ENCODE data around the gene RAB24. TPM values are rescaled to one million over a fixed set of nuclear protein-coding genes. Genes with fewer than 3 reads are reported as not detected.
"Not testable (repeated sequence)": the region's sequence is repeated elsewhere in the genome, so short reads cannot be mapped to it uniquely, and the experiment has no call there.

The RAB24 gene
- total RNA-seq, 1 donor from 2014 or later: 61.0 TPM

GRCh38 chr5:177296581-177296980, 6.9 kb downstream of the RAB24 start:
- no peak for DNase-seq (ENCODE audit: low spot score)

DNA sequence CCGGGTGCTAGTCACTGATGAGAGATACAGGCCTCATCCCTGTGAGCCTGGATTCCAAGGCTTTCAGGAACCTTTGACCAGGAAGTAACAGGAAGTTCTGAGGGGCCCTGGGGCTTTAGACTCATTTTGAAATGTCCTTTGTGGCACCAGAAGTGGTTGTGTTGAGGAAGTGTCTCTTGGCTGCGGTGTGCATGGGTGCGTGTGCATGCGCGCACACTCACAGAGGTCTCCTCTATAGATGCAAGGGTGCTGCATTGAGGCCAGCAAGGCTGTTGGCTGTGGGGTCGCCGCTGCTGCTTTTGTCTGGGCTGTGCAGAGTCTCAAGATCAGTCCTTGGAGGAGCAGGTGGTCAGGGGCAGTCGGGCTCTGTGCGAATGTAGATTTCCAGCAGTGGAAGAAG, 7.6 kb downstream of the RAB24 start:
- no peak for DNase-seq (ENCODE audit: low spot score)

- DNase-seq (ENCODE audit: low spot score): no peak
Measured at GRCh38 chr5:177294632-177295031, 8.9 kb downstream of the RAB24 start.

GRCh38 chr5:177293819-177294581, 9.5 kb downstream of the RAB24 start:
- no peak for DNase-seq (ENCODE audit: low spot score)

DNA sequence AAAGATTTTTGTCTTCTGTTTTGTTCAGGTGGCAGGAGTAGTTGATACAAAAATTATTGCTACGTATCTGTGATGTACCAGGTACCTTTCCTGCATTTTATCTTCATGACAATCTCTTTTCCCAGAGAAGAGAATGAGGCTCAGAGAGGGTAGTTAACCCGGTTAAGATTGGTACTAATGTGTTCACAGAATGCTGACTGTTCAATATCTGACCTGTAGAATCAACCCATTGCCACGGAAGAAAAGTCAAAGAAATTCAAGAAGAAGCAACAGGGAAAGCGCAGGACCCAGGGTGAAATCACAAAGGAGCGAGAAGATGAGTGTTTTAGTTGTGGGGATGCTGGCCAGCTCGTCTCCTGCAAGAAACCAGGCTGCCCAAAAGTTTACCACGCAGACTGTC, 11.8 kb downstream of the RAB24 start:
- no peak for DNase-seq (ENCODE audit: low spot score)

GRCh38 chr5:177290816-177291596, 12.5 kb downstream of the RAB24 start:
- no peak for DNase-seq (ENCODE audit: low spot score)

DNA sequence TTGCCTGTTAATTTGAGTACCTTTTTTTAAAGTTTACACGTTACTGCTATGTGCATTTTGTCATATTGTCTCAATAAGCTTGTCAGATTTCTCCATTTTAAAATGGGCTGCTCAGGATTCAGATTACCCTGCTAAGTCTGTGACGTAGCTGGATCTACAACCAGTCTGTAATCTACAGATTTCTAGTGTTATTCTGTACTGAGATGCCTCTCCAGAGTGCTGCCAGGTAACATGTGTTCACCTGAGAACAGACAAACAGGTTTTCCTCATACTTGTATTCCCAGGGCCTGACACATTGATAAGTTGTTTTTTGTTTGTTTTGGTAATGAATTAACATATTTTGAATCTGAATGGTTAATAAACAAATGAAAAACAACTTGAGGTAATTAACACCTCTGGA, 15.3 kb downstream of the RAB24 start:
- DNase-seq (ENCODE audit: low spot score): no peak

- DNase-seq (ENCODE audit: low spot score): no peak
Measured at GRCh38 chr5:177276886-177277285, 26.6 kb downstream of the RAB24 start.

DNA sequence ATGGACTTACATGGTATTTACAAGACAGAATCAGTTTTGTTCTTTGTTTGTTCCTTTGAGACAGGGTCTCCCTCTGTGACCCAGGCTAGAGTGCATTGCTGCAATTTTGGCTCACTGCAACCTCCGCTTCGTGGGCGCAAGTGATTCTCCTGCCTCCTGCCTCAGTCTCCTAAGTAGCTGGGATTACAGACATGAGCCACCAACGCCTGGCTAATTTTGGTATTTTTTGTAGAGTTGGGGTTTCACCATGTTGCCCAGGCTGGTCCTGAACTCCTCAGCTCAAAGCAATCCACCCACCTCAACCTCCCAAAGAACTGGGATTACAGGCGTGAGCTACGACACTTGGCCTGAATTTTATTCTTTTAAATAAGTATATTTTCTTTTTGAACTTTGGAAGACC, 27.6 kb downstream of the RAB24 start:
- DNase-seq (ENCODE audit: low spot score): no peak

GRCh38 chr5:177271113-177271512, 32.4 kb downstream of the RAB24 start:
- DNase-seq (ENCODE audit: low spot score): no peak

GRCh38 chr5:177270653-177271052, 32.9 kb downstream of the RAB24 start:
- DNase-seq (ENCODE audit: low spot score): no peak

DNA sequence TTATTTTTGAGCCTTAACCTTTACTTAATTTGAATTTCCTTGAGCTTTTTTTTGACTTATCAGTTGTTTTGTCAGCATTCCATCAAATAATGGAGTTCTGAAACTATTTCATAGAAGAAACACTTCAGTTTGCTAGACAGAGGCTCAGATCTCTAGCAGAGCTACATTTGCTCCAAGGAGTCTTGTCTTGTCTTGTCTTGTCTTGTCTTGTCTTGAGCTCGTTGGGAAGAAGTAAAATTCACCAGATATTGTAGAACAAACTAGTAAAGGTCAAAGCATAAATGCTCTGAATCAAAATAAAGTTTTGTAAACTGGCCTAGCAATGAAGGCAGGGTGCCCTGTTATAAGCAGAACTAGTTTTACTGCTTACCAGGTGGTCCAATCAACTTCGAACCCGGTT, 33.5 kb downstream of the RAB24 start:
- DNase-seq (ENCODE audit: low spot score): no peak

DNA sequence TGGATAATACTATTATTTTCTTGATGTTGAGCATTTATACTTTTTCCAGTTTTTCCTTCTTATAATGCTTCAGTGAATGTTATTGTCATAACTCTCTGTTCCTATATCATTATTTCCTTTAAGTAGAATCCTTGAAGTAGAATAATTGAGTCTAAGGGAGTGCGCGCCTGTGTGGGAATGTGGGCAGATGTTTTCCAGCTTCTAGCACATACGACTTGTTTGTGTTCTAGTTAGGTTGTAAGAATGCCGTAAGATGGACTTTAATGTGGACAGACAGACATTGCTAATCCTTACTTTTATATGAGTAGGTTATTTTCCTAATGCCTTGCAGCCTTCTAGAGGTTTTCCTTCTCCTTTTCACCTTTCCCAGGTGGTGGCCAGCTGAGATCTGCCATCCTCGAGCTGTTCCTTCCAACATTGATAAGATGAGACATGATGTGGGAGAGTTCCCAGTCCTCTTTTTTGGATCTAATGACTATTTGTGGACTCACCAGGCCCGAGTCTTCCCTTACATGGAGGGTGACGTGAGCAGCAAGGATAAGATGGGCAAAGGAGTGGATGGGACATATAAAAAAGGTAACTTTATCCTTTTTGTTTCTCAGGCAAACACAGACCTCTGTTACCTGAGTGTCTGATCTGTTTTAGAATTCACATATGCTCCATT, 34.2 kb downstream of the RAB24 start:
- no peak for DNase-seq (ENCODE audit: low spot score)

DNA sequence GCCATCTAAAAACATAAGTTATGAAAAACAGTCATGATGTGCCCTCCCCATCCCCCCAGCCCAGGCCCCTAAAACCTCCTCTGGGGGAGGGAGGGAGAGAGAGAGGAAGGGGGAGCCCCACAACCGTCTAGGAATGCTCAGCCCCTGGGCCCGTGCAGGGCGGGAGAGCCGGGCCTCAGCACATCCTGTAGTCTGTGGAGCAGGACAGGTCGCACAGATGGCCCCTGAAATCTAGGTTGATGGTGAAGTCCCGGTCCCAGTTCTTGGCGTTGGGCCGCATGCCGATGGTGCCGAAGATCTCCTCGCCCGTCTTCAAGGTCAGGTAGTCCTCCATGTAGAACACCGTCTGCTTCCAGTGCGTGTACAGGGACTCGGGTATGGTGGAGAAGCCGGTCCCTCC, 38.1 kb downstream of the RAB24 start:
- no peak for DNase-seq (ENCODE audit: low spot score)

GRCh38 chr5:177264178-177264577, 39.3 kb downstream of the RAB24 start:
- no peak for DNase-seq (ENCODE audit: low spot score)

DNA sequence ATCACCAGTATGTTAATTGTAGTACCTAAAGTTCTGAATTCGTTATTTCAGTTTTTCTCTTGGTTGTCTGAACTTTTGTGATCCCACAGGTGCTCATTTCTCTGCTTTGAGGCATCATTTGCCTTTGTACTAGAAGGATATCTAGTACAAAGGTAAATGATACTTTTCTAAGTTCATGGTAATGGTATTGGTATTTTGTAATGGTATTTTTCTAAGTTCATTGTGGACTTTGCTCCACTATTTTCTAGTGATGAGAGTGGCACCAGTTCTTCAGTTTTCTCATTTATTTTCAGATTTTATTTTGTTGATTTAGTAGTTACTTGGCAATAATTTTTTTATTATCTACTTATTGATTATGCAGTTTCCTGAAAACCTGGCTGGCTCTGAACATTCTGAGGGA, 42.0 kb downstream of the RAB24 start:
- no peak for DNase-seq (ENCODE audit: low spot score)

DNA sequence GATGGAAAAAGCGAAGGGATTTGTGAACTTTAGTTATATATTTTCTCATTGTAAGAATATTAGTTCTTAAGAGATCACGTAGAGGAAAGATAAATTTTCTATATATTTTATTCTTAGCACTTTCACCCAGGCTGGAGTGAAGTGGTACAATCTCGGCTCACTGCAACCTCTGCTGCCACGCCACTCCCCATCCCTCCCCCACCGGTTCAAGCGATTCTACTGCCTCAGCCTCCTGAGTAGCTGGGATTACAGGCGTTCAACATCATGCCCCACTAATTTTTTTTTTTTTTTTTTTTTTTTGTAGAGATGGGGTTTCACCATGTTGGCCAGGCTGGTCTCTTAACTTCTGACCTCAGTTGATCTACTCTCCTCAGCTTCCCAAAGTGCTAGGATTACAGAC, 42.6 kb downstream of the RAB24 start:
- no peak for DNase-seq (ENCODE audit: low spot score)

DNA sequence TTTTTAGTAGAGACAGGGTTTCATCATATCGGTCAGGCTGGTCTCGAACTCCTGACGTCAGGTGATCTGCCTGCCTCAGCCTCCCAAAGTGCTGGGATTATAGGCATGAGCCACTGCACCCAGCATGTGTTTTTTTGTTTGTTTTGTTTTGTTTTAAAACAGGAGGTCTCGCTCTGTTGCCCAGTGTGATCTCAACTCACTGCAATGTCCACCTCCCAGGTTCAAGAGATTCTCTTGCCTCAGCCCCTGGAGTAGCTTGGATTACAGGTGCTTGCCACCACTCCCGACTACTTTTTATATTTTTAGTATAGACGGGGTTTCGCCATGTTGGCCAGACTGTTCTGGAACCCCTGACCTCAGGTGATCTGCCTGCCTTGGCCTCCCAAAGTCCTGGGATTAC, 44.8 kb downstream of the RAB24 start:
- not testable (repeated sequence) for DNase-seq (ENCODE audit: low spot score)

DNA sequence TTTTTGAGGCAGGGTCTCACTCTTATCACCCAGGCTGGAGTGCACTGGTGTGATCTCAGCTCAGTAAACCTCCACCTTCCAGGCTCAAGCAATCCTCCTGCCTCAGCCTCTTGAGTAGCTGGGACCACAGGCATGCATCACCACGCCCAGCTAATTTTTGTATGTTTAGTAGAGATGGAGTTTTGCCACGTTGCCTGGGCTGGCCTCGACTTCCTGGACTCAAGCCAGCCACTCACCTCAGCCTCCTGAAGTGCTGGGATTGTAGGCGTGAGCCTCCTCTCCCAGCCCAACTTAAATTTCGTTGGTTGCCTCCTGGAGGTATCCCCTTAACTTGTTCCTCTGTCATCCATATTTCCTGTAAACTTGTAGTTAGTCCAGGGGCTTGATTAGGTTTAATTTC, 47.2 kb downstream of the RAB24 start:
- no peak for DNase-seq (ENCODE audit: low spot score)

- DNase-seq (ENCODE audit: low spot score): no peak
Measured at GRCh38 chr5:177253252-177253651, 50.3 kb downstream of the RAB24 start.

All from mucosa of gallbladder (tissue), 1 donor.